Suprapubic skin (tissue), 3 donors: ENCODE data around the gene POU2AF3.

ENCODE experiments used
- EP300 ChIP-seq: sonication (generic); formaldehyde crosslinking; IDR thresholded peaks from one replicate; pipeline ENCODE4 v1.6.1; 2017; ENCODE audit warnings: antibody characterized with exemption
- POLR2A ChIP-seq, 2 donors: fragments of 450-650 bp; IDR thresholded peaks; one replicate each; pipeline ENCODE4 v1.6.1; 2017; ENCODE audit warnings: antibody characterized with exemption in 2 of 2, mild to moderate bottlenecking in 2 of 2, moderate library complexity in 2 of 2
- TF ChIP-seq, protein P1 (sequence below), 2 donors: fragments of 200-600 bp in 1 of 2; fragments of 450-650 bp in 1 of 2; sonication (generic) in 1 of 2; IDR thresholded peaks; one replicate each; pipeline ENCODE4 v1.5.1; 2016 to 2019; ENCODE audit warnings: antibody characterized with exemption in 2 of 2, mild to moderate bottlenecking in 1 of 2, moderate library complexity in 1 of 2

GRCh38 chr11:111344032-111344431, 45.7 kb downstream of the POU2AF3 start:
- no peak for TF ChIP-seq POLR2A (IDR thresholded peaks at IDR 0.05)
- no peak for TF ChIP-seq EP300
- TF ChIP-seq, protein P1, sequence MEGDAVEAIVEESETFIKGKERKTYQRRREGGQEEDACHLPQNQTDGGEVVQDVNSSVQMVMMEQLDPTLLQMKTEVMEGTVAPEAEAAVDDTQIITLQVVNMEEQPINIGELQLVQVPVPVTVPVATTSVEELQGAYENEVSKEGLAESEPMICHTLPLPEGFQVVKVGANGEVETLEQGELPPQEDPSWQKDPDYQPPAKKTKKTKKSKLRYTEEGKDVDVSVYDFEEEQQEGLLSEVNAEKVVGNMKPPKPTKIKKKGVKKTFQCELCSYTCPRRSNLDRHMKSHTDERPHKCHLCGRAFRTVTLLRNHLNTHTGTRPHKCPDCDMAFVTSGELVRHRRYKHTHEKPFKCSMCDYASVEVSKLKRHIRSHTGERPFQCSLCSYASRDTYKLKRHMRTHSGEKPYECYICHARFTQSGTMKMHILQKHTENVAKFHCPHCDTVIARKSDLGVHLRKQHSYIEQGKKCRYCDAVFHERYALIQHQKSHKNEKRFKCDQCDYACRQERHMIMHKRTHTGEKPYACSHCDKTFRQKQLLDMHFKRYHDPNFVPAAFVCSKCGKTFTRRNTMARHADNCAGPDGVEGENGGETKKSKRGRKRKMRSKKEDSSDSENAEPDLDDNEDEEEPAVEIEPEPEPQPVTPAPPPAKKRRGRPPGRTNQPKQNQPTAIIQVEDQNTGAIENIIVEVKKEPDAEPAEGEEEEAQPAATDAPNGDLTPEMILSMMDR (IDR thresholded peaks at IDR 0.05), result no peak
